ENCODE results near the gene MGAT3. TPM values are rescaled to one million over a fixed set of nuclear protein-coding genes. Genes with fewer than 3 reads are reported as not detected.

Gene MGAT3
- total and polyA plus RNA-seq, 9 of the 15 experiments (the other 6 are each of a cell fraction or from before 2014, with no cell fraction given): 0.10 to 11.5 (median 4.6) TPM

DNA sequence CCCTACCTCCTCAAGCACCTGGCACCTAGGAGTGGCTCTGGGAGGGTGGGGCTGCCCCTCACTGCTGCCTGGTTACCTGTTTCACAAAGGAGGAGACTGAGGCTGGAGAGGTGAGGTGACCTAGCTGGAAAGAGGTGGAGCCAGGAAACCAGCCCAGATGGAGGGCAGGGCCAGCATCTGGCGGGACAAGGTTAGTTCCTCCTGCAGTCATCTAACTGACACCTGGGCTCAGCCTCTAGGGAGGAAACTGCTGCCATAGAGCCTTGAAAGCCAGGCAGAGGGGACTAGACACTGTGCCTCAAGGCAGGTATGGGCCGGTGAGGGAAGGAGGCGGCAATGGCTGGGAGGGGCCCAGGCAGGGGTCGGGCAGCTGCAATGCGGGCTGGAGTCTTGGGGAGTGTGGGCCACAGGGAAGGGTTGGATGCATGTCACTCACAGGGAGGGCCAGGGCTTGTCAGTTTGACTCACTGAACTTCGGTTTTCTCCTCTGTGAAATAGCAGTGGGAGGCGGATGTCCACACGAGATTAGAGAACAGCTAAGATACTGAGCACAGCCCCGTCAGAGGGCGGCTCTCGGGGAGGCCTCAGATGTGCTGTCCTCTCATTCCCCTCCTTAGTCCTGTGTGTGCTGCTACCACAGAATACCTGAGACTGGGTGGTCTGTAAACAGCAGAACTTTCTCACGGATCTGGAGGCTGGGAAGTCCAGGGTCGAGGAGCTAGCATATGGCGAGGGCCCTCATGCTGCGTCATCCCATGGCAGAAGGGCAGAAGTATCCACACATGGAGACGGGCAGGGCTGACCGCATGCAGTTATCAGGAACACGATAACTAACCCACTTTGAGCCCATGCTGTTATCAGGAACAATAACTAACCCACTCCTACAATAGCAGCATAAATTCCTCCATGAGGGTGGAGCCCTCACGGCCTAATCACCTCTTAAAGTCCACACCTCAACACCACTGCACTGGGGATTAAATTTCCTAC is 16.1 kb downstream of the MGAT3 start (continued):
- TF ChIP-seq ZNF79 (CRISPR knock-in tag; IDR thresholded peaks at IDR 0.05; ENCODE audit: low read depth) (no peak), ETV6 (IDR thresholded peaks at IDR 0.05; ENCODE audit: borderline replicate concordance in 1 of 2, low read depth in 2 of 2, low read length in 1 of 2) (no peak), ETV6 (CRISPR knock-in tag; IDR thresholded peaks at IDR 0.05; ENCODE audit: borderline replicate concordance) (no peak), HLTF (IDR thresholded peaks at IDR 0.05) (no peak), ZNF764 (CRISPR knock-in tag; IDR thresholded peaks at IDR 0.05; ENCODE audit: low read depth) (no peak), MTA2 (IDR thresholded peaks at IDR 0.05; ENCODE audit: low read depth) (peak; percentile 23; the same call in 1 of the 2 replicates), RCOR1 (IDR thresholded peaks at IDR 0.05; ENCODE audit: borderline replicate concordance in 1 of 2, low read depth in 2 of 2, low read length in 2 of 2) (peak in 1 of 2 experiments; percentile 16; a peak in 1 of 4 replicates), SP2 (IDR thresholded peaks at IDR 0.05; ENCODE audit: extremely low read depth, low read depth, low read length, poor library complexity, severe bottlenecking) (no peak), GATAD2A (IDR thresholded peaks at IDR 0.05) (peak; percentile 72; the same call in 1 of the 2 replicates), DIDO1 (tag; IDR thresholded peaks at IDR 0.05; ENCODE audit: low read depth) (no peak), CSDE1 (IDR thresholded peaks at IDR 0.05) (no peak), KLF16 (IDR thresholded peaks at IDR 0.05) (peak; percentile 72; the same call in 1 of the 2 replicates), ASH1L (IDR thresholded peaks at IDR 0.05; ENCODE audit: borderline replicate concordance, low read depth, partially characterized antibody) (no peak), ZEB2 (IDR thresholded peaks at IDR 0.05) (peak; percentile 58; the same call in 1 of the 2 replicates), ZZZ3 (IDR thresholded peaks at IDR 0.05) (no peak), MED1 (CRISPR knock-in tag; IDR thresholded peaks at IDR 0.05; ENCODE audit: borderline replicate concordance) (no peak), NFIC (IDR thresholded peaks at IDR 0.05) (0 out of 2 replicates have a peak, but pooled peaks have one; percentile 12), NFATC3 (IDR thresholded peaks at IDR 0.05) (no peak), FOS (IDR thresholded peaks at IDR 0.05; ENCODE audit: extremely low read depth, insufficient read length) (no peak)
- TF ChIP-seq, protein P1, sequence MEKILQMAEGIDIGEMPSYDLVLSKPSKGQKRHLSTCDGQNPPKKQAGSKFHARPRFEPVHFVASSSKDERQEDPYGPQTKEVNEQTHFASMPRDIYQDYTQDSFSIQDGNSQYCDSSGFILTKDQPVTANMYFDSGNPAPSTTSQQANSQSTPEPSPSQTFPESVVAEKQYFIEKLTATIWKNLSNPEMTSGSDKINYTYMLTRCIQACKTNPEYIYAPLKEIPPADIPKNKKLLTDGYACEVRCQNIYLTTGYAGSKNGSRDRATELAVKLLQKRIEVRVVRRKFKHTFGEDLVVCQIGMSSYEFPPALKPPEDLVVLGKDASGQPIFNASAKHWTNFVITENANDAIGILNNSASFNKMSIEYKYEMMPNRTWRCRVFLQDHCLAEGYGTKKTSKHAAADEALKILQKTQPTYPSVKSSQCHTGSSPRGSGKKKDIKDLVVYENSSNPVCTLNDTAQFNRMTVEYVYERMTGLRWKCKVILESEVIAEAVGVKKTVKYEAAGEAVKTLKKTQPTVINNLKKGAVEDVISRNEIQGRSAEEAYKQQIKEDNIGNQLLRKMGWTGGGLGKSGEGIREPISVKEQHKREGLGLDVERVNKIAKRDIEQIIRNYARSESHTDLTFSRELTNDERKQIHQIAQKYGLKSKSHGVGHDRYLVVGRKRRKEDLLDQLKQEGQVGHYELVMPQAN (IDR thresholded peaks at IDR 0.05; ENCODE audit: borderline replicate concordance): 0 out of 2 replicates have a peak, but pooled peaks have one; percentile 28
- TF ChIP-seq, protein P2, sequence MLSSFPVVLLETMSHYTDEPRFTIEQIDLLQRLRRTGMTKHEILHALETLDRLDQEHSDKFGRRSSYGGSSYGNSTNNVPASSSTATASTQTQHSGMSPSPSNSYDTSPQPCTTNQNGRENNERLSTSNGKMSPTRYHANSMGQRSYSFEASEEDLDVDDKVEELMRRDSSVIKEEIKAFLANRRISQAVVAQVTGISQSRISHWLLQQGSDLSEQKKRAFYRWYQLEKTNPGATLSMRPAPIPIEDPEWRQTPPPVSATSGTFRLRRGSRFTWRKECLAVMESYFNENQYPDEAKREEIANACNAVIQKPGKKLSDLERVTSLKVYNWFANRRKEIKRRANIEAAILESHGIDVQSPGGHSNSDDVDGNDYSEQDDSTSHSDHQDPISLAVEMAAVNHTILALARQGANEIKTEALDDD (IDR thresholded peaks at IDR 0.05): peak; percentile 99
- TF ChIP-seq, protein P3, sequence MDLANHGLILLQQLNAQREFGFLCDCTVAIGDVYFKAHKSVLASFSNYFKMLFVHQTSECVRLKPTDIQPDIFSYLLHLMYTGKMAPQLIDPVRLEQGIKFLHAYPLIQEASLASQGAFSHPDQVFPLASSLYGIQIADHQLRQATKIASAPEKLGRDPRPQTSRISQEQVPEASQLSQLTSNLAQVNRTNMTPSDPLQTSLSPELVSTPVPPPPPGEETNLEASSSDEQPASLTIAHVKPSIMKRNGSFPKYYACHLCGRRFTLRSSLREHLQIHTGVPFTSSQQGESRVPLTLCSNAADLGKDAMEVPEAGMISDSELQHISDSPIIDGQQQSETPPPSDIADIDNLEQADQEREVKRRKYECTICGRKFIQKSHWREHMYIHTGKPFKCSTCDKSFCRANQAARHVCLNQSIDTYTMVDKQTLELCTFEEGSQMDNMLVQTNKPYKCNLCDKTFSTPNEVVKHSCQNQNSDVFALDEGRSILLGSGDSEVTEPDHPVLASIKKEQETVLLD (IDR thresholded peaks at IDR 0.05): 0 out of 2 replicates have a peak, but pooled peaks have one; percentile 40
- TF ChIP-seq, protein P4, sequence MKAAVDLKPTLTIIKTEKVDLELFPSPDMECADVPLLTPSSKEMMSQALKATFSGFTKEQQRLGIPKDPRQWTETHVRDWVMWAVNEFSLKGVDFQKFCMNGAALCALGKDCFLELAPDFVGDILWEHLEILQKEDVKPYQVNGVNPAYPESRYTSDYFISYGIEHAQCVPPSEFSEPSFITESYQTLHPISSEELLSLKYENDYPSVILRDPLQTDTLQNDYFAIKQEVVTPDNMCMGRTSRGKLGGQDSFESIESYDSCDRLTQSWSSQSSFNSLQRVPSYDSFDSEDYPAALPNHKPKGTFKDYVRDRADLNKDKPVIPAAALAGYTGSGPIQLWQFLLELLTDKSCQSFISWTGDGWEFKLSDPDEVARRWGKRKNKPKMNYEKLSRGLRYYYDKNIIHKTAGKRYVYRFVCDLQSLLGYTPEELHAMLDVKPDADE (conservative IDR thresholded peaks at IDR 0.05; ENCODE audit: control insufficient read depth, low read depth, low read length): 0 out of 2 replicates have a peak, but pooled peaks have one; percentile 34
